A204.1 (cell line): ENCODE measurements around the gene CD177.
"Not testable (repeated sequence)": the region's sequence is repeated elsewhere in the genome, so short reads cannot be mapped to it uniquely, and the experiment has no call there.

ENCODE experiments used
- FAIRE-seq: peaks from 2 replicates; lab custom pipeline; 2012; peaks lifted over from hg19 to GRCh38; lab: Jason Lieb, UNC

The CD177 gene

GRCh38 chr19:43332058-43332922 lies 21.2 kb upstream of the CD177 start:
- FAIRE-seq = no peak

- not testable (repeated sequence) for FAIRE-seq
Observed at GRCh38 chr19:43336508-43336907, 17.0 kb upstream of the CD177 start.

GRCh38 chr19:43337737-43338136 lies 15.7 kb upstream of the CD177 start:
- FAIRE-seq = no peak

GRCh38 chr19:43338530-43338929 lies 15.0 kb upstream of the CD177 start:
- no peak for FAIRE-seq

GRCh38 chr19:43339243-43339930 lies 14.1 kb upstream of the CD177 start:
- not testable (repeated sequence) for FAIRE-seq

GRCh38 chr19:43340101-43340500 lies 13.4 kb upstream of the CD177 start:
- FAIRE-seq = not testable (repeated sequence)

- FAIRE-seq = not testable (repeated sequence)
Observed at GRCh38 chr19:43341098-43341497, 12.4 kb upstream of the CD177 start.

GRCh38 chr19:43342104-43342503 lies 11.4 kb upstream of the CD177 start:
- not testable (repeated sequence) for FAIRE-seq

- not testable (repeated sequence) for FAIRE-seq
Observed at GRCh38 chr19:43344347-43344925, 9.1 kb upstream of the CD177 start.

- not testable (repeated sequence) for FAIRE-seq
Observed at GRCh38 chr19:43349813-43350212, 3.7 kb upstream of the CD177 start.

- no peak for FAIRE-seq
Observed at GRCh38 chr19:43351998-43352746, 1.3 kb upstream of the CD177 start.

- FAIRE-seq = no peak
Observed at GRCh38 chr19:43354305-43354627, 780 bp downstream of the CD177 start.

GRCh38 chr19:43356749-43357148 lies 3.3 kb downstream of the CD177 start:
- FAIRE-seq = not testable (repeated sequence)

GRCh38 chr19:43362179-43362578 lies 8.7 kb downstream of the CD177 start:
- no peak for FAIRE-seq

- FAIRE-seq = no peak
Observed at GRCh38 chr19:43362745-43363144, 9.3 kb downstream of the CD177 start.

GRCh38 chr19:43365677-43366076 lies 12.2 kb downstream of the CD177 start:
- FAIRE-seq = not testable (repeated sequence)

GRCh38 chr19:43367822-43368221 lies 14.3 kb downstream of the CD177 start:
- no peak for FAIRE-seq

GRCh38 chr19:43368897-43369296 lies 15.4 kb downstream of the CD177 start:
- FAIRE-seq = not testable (repeated sequence)

GRCh38 chr19:43371909-43372308 lies 18.4 kb downstream of the CD177 start:
- FAIRE-seq = no peak

- FAIRE-seq = no peak
Observed at GRCh38 chr19:43372462-43372861, 19.0 kb downstream of the CD177 start.

GRCh38 chr19:43377624-43378023 lies 24.1 kb downstream of the CD177 start:
- FAIRE-seq = not testable (repeated sequence)

GRCh38 chr19:43380008-43380407 lies 26.5 kb downstream of the CD177 start:
- FAIRE-seq = no peak
